ENCODE results near the gene GNB4. TPM values are rescaled to one million over a fixed set of nuclear protein-coding genes. Genes with fewer than 3 reads are reported as not detected.

The GNB4 gene
- 12.4 to 17.2 TPM (median 16.2 TPM) in 5 replicates for total RNA-seq (2022; extraction: Qiagen RNA extraction)

GRCh38 chr3:179451265-179452175 is at the start of gene GNB4:
Gene GNB4 (minus strand): TSS chr3:179451470. CDS start chr3:179426200, 25,270 bp downstream.

GRCh38 chr3:179347345-179348194 is 103.7 kb downstream of the GNB4 start, which contains the start of gene MFN1:
Gene MFN1 (plus strand): TSS chr3:179347709. CDS start chr3:179348852, 1,143 bp downstream.

Other genes starting within 250 kb of the GNB4 start
- 0.97 to 1.6 TPM (median 1.1 TPM) in 5 replicates for gene KCNMB3, start 200.4 kb downstream of the GNB4 start, total RNA-seq (2022; extraction: Qiagen RNA extraction)
- gene ZNF639, start 128.4 kb downstream of the GNB4 start, total RNA-seq (2022; extraction: Qiagen RNA extraction): 18.2 to 21.3 TPM (median 21.0 TPM) in 5 replicates
- gene MFN1, start 103.8 kb downstream of the GNB4 start, total RNA-seq (2022; extraction: Qiagen RNA extraction): 16.1 to 21.6 TPM (median 19.2 TPM) in 5 replicates
- gene ACTL6A, start 111.5 kb upstream of the GNB4 start, total RNA-seq (2022; extraction: Qiagen RNA extraction): 48.3 to 72.6 TPM (median 50.6 TPM) in 5 replicates
- gene MRPL47, start 153.2 kb upstream of the GNB4 start, total RNA-seq (2022; extraction: Qiagen RNA extraction): 34.9 to 40.4 TPM (median 35.5 TPM) in 5 replicates
- gene NDUFB5, start 153.3 kb upstream of the GNB4 start, total RNA-seq (2022; extraction: Qiagen RNA extraction): 48.0 to 53.0 TPM (median 48.8 TPM) in 5 replicates
- 7.7 to 12.5 TPM (median 9.9 TPM) in 5 replicates for gene USP13, start 201.6 kb upstream of the GNB4 start, total RNA-seq (2022; extraction: Qiagen RNA extraction)